ENCODE results near the gene PPIA.

DNA sequence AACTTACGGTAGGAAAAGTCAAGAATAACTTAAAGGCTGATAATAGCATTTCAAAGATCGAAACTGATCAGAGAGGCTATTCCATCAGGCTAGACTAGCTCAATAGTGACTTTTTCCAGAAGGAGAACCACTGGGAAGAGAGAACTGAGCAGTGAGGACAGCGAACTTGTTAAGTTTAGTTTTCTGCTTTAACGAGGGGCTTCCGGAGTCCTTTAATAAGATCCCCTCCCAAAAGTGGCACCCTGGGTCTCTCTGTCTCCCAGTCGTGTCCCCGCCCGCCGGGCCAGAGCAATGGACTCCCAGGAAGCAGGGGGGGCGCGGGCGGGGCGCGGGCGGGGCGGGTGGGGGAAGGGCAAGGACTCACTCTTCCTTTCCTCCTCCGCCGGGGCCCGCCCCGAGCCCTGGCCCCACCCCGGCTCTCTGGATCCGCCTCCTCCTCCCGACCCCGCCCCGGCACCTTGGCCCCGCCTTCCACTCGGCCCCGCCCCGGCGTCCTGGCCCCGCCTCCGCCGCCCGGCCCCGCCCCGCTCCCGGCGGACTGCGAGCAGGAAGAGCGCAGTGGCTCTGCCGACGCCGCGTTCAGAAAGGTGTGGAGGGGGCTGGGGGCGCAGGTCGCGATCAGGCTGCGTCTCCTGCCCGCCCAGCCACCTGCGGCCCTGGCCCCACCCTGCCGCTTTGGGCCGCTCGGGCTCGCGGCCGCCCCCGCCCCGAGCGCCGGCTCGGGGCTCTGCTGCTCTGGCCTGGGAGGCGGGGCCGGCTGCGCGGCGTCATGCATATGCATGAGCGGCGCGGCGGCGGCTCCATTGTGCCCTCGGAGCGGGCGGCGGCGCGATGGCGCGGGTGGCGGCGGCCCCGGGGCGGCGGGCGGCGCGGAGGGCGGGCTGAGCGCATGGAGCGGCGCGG, 48.2 kb upstream of the PPIA start, which contains the start of gene ZMIZ2:
- TF ChIP-seq POLR2AphosphoS5 (IDR thresholded peaks at IDR 0.05), result peak in 1 of 3 donors; percentile 15
- TF ChIP-seq CTCF (IDR thresholded peaks at IDR 0.05), result no peak
- peak; percentile 38 to 60 for TF ChIP-seq POLR2A (IDR thresholded peaks at IDR 0.05)
- no peak for TF ChIP-seq EP300 (IDR thresholded peaks at IDR 0.05)

Data from suprapubic skin (tissue), 4 donors.